Heart right ventricle (tissue), 16 donors: ENCODE results near the gene PCF11. TPM values are rescaled to one million over a fixed set of nuclear protein-coding genes. Genes with fewer than 3 reads are reported as not detected.
A peak's percentile ranks its signal among the peaks of the same experiment; 100 is the strongest.
"Not testable (repeated sequence)": the region's sequence is repeated elsewhere in the genome, so short reads cannot be mapped to it uniquely, and the experiment has no call there.

Source experiments
- ATAC-seq, 8 donors: fragments of 200-7000 bp; cut with Tn5 transposase; one replicate each; pipeline ENCODE4 v1.9.1; 2020; ENCODE audit warnings: mild to moderate bottlenecking in 8 of 8, moderate library complexity in 8 of 8, moderate number of reproducible peaks in 1 of 8
- DNase-seq, 2 donors: peaks; one replicate each; pipeline ENCODE4 v3.0.0-alpha.2; 2020
- H3K27ac ChIP-seq, 10 donors: fragments of 200-600 bp; sonication (generic) in 2 of 10; one replicate each; pipeline versions ENCODE4 v1.5.0 to v1.8.0; 2020 to 2022; ENCODE audit warnings: mild to moderate bottlenecking in 3 of 10
- H3K27me3 ChIP-seq, 7 donors: fragments of 200-600 bp; one replicate each; pipeline ENCODE4 v1.8.0; 2021 to 2022; ENCODE audit warnings: mild to moderate bottlenecking in 2 of 7
- H3K36me3 ChIP-seq, 9 donors: fragments of 200-600 bp; sonication (generic) in 1 of 9; one replicate each; pipeline versions ENCODE4 v1.5.0 to v1.8.0; 2020 to 2022; ENCODE audit warnings: mild to moderate bottlenecking in 2 of 9
- H3K4me1 ChIP-seq, 9 donors: fragments of 200-600 bp; sonication (generic) in 1 of 9; one replicate each; pipeline versions ENCODE4 v1.5.0 to v1.8.0; 2020 to 2022; ENCODE audit warnings: mild to moderate bottlenecking in 4 of 9
- H3K4me3 ChIP-seq, 10 donors: fragments of 200-600 bp; sonication (generic) in 2 of 10; one replicate each; pipeline versions ENCODE4 v1.5.0 to v1.8.0; 2020 to 2022; ENCODE audit warnings: mild to moderate bottlenecking in 7 of 10, moderate library complexity in 2 of 10
- H3K9me3 ChIP-seq, 11 donors: fragments of 200-600 bp in 10 of 11; sonication (generic) in 2 of 11; one replicate each; pipeline versions ENCODE4 v1.5.0 to v1.8.0; 2013 to 2022; ENCODE audit warnings: mild to moderate bottlenecking in 2 of 11, control low read depth in 1 of 11, moderate library complexity in 1 of 11
- WGBS, 2 donors: extraction: QIAGEN DNeasy Blood & Tissue Kit; methylation state at CpG; one replicate each; pipeline ENCODE4 v1.1.7; 2013; ENCODE audit warnings: inconsistent platforms in 1 of 2; 5-methylcytosine and 5-hydroxymethylcytosine counted together
- intact Hi-C, 10 donors: fragments of 100-400 bp; cut with DNase I; formaldehyde crosslinking; loops; one replicate each; pipeline versions ENCODE4 v1.11.1 to v1.14.2; 2022
- polyA plus RNA-seq, 2 donors: library from polyadenylated mRNA; stranded (reverse); fragments of 200-250 nt; gene quantifications; one replicate each; pipeline ENCODE4 v1.2.3, GENCODE V29; 2013
- total RNA-seq, 10 donors: library from RNA; stranded (reverse); fragmentation: NEBNext Ultra II Directional in 3 of 10; extraction: Animal tissue kit (Norgen Biotek cat#: 25700) in 3 of 10; gene quantifications; one replicate each; pipeline versions ENCODE4 v1.2.1 to v1.2.4, GENCODE V29; 2021 to 2023
- TF ChIP-seq, protein P1 (sequence below), 9 donors: fragments of 200-600 bp; sonication (generic) in 2 of 9; IDR thresholded peaks; one replicate each; pipeline versions ENCODE4 v1.5.0 to v1.8.0; 2021 to 2022; ENCODE audit warnings: antibody characterized with exemption in 9 of 9, mild to moderate bottlenecking in 5 of 9, moderate library complexity in 1 of 9
- donor health status: Arrhythmogenic right ventricular cardiomyopathy.
- donor health status: ischemic (EF 13 %, LVEDD 7.1; RV severe dilation, severe dysfunction).
- donor health status: healthy with polysubstance abuse.
- donor health status: DM: no; HTN: yes; CAD: no.
- donor health status: DM: no; HTN: no; CAD: no.
- donor health status: ischemic (EF 25% LVEDD 6.9; RV normal size, moderate dysfunction).
- donor health status: ischemic (EF 25% LVEDD 5.7; RV mildly dilated, moderate dysfunction).
- donor health status: healthy.
- donor health status: DM: yes; HTN: yes; CAD: no.
- donor health status: Ischemic cardiomyopathy.
- donor health status: ischemic (EF 35%, LVEDD 5.7; RV mildly dilated, moderate dysfunction).
- donor health status: nonischemic (EF 11% LVEDD 7.7; RV severe dilation, severe dysfunction).
- donor health status: DM: yes; HTN: yes; CAD: no.
- donor health status: PGD.
- donor health status: ischemic (EF 29% LVEDD 5.4; RV normal size, mild dysfunction).
- donor health status: nonischemic (EF 23%, LVEDD 6.1; RV moderate dilation, normal function).

The PCF11 gene
- total and polyA plus RNA-seq, 12 donors, result 14.7 to 38.4 (median 28.7) TPM

DNA sequence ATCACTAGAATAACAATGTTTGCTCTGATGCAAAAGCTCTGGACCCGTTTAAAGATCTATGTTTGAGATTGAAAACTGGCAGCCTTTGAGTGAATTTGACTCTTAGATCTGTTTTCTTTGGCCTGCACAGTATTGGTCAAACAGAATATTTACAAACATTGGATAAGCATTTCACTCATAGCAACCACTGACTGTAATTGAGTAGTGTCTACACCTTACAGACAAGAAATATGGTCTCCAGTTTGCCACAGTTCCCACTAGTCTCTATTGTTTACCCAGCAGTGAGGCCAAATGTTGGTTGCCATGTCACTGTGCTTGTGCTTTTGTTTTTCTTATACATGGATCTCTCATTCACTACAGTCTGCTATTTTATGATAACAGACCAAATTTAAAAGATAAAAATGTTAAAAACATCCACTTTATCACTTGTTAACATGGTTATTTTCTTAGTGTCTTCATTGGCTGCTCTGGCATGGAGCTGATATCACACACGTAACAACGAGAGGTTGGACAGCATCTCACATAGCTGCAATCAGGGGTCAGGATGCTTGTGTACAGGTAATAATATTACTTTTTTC, 48.8 kb downstream of the PCF11 start:
- H3K9me3 ChIP-seq, result peaks cover 0 to 4% (median 0%) of the 10 kb centered on the region in 11 donors
- H3K4me3 ChIP-seq, result no peak overlapping the region
- ATAC-seq (no peak), DNase-seq (no peak)
- intact Hi-C loops, result no loop called here
- H3K27me3 ChIP-seq, result no peaks in the 10 kb centered on the region
- H3K27ac ChIP-seq, result no peak overlapping the region
- no peaks in the 10 kb centered on the region for H3K4me1 ChIP-seq
- 89 to 91% methylated on average over 3 of the region's 3 CpGs for WGBS, 2 donors
- TF ChIP-seq, protein P1, sequence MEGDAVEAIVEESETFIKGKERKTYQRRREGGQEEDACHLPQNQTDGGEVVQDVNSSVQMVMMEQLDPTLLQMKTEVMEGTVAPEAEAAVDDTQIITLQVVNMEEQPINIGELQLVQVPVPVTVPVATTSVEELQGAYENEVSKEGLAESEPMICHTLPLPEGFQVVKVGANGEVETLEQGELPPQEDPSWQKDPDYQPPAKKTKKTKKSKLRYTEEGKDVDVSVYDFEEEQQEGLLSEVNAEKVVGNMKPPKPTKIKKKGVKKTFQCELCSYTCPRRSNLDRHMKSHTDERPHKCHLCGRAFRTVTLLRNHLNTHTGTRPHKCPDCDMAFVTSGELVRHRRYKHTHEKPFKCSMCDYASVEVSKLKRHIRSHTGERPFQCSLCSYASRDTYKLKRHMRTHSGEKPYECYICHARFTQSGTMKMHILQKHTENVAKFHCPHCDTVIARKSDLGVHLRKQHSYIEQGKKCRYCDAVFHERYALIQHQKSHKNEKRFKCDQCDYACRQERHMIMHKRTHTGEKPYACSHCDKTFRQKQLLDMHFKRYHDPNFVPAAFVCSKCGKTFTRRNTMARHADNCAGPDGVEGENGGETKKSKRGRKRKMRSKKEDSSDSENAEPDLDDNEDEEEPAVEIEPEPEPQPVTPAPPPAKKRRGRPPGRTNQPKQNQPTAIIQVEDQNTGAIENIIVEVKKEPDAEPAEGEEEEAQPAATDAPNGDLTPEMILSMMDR (IDR thresholded peaks at IDR 0.05), result no peak
- peaks cover 0 to 67% (median 6%) of the 10 kb centered on the region in 9 donors for H3K36me3 ChIP-seq

DNA sequence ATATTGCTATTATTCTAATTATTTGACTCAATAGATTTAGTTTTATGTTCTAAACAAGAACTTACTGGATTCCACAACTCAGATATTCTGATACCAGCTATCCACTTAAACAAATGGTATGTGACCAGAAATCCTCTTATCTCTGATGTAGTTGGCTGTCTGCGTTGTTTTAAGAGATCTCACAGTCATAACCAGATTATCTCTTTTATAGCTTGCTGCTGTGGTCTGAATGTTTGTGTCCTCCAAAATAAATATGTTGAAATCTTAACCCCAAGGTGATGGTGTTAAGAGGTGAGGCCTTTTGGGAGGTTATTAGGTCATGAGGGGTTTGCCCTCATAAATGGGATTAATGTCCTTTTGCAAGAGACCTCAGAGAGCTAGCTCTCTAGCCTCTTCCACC, 49.3 kb downstream of the PCF11 start:
- Histone ChIP-seq H3K36me3 (peaks cover 0 to 67% (median 9%) of the 10 kb centered on the region in 9 donors), H3K27ac (no peak overlapping the region), H3K27me3 (no peaks in the 10 kb centered on the region), H3K4me3 (no peak overlapping the region), H3K9me3 (peaks cover 0 to 4% (median 0%) of the 10 kb centered on the region in 11 donors), H3K4me1 (no peaks in the 10 kb centered on the region)
- TF ChIP-seq, protein P1 (IDR thresholded peaks at IDR 0.05), result no peak
- DNase-seq (no peak), ATAC-seq (no peak)
- intact Hi-C loops, result no loop called here
- 57 to 63% methylated on average over 1 of the region's 1 CpG for WGBS, 2 donors

DNA sequence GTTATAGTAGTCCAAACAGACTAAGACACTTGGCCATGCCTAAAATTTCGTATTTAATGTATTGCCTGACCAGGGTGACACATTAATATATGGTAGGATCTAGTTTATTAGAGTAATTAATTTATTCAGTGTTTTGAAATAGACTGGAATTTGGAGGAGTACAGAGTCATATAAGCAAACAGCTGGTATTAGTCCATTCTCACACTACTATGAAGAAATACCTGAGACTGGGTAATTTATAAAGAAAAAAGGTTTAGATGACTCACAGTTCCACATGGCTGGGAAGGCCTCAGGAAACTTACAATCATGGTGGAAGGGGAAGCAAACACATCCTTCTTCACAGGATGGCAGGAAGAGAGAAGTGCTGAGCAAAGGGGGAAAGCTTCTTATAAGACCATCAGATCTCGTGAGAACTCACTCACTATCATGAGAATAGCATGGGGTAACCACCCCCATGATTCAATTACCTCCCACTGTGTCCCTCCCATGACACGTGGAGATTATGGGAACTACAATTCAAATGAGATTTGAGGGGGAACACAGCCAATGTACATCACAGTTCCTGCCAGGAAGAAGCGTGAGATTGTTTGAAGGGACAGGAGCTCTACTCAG, 49.9 kb downstream of the PCF11 start:
- WGBS, 2 donors, result 59 to 67% methylated on average over 4 of the region's 4 CpGs
- peaks cover 0 to 69% (median 13%) of the 10 kb centered on the region in 9 donors for H3K36me3 ChIP-seq
- ATAC-seq, H3K27me3 ChIP-seq, H3K27ac ChIP-seq, H3K4me3 ChIP-seq, H3K4me1 ChIP-seq, DNase-seq, H3K9me3 ChIP-seq, intact Hi-C loops: not testable (repeated sequence)

DNA sequence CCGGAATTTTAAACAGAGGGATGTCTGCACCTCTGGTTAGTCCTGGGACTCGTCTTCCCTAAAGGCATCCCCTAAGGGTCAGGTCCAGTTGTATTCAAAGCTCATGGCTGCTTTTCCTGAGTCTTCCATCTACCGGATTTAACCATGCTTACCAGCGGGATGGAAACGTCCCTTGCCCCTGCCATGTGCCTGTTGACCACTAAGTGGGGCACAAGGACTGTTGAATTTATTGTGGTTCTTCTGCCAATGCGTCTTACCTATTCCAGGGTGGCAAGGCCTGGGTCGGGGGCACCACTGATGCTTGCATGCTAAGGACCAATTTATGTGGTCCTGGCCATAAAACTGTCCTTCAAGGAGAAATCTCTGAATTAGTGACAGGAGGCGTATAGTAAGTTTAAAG, 62.2 kb downstream of the PCF11 start:
- Histone ChIP-seq H3K27ac (no peak overlapping the region), H3K4me3 (no peak overlapping the region), H3K4me1 (no peaks in the 10 kb centered on the region), H3K9me3 (no peaks in the 10 kb centered on the region), H3K36me3 (peaks cover 0 to 16% (median under 1%) of the 10 kb centered on the region in 9 donors), H3K27me3 (no peaks in the 10 kb centered on the region)
- intact Hi-C loops, result no loop called here
- WGBS, 2 donors, result 65 to 69% methylated on average over 8 of the region's 8 CpGs
- TF ChIP-seq, protein P1 (IDR thresholded peaks at IDR 0.05), result peak in 7 of 9 donors; percentile 13 to 31 (median 15)
- ATAC-seq, result no peak
- DNase-seq, result no peak

DNA sequence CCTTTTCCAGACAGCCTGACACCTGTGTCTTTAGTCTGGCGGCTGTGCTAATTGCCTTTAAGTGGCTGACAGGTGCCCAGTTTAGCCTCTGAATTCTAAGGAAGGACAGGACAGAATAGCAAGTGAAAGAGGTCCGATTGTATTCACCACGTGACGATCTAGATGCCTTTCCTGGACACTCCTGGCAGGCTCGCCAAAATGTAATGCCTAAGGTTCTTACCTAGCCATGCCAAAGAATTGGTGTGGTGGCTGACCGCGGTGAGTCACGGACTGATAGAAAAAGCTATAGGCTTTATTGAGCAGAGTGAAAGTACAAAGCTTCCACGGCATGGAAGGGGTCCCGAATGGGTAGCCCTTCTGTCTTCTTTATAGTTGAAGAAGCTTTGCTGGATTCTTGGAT, 63.3 kb downstream of the PCF11 start:
- WGBS, 2 donors, result 85 to 87% methylated on average over 10 of the region's 10 CpGs
- Histone ChIP-seq H3K27ac (no peak overlapping the region), H3K9me3 (no peaks in the 10 kb centered on the region), H3K4me1 (no peaks in the 10 kb centered on the region), H3K4me3 (no peak overlapping the region), H3K27me3 (no peaks in the 10 kb centered on the region), H3K36me3 (peaks cover 0 to 4% (median 0%) of the 10 kb centered on the region in 9 donors)
- DNase-seq (no peak), ATAC-seq (no peak)
- TF ChIP-seq, protein P1 (IDR thresholded peaks at IDR 0.05), result no peak
- intact Hi-C loops, result loop anchor here in 1 of 10 donors (10.0 kb wide), 1 partner anchor 605 kb away; no protein-coding TSS in a partner anchor
